K562 (cell line): ENCODE measurements around the gene INPP4B. TPM values are rescaled to one million over a fixed set of nuclear protein-coding genes. Genes with fewer than 3 reads are reported as not detected.

ENCODE experiments used
- ATAC-seq: fragments of 200-7000 bp; cut with Tn5 transposase; 3 replicates; pipeline ENCODE4 v1.9.1; 2020; ENCODE audit warnings: moderate library complexity
- BruUV-seq: library from RNA; stranded (reverse); fragments of 400-500 nt; replicated peaks from 2 replicates; lab custom pipeline; 2021; lab: Mats Ljungman, UMichigan
- CTCF ChIA-PET: fragments of 300-600 bp; formaldehyde crosslinking; extraction: SDS; loops from one replicate; lab custom pipeline; 2021; ENCODE audit warnings: low intra/inter-chr PET ratio; lab: Yijun Ruan, JAX
- POLR2A ChIA-PET: fragments of 300-600, 350-650 bp; sonication (Branson Sonifier 250); formaldehyde crosslinking; extraction: SDS; loops from one replicate; lab custom pipeline; 2021; ENCODE audit warnings: antibody characterized with exemption, inconsistent platforms; lab: Yijun Ruan, JAX
- DNase-seq, 4 experiments: peaks; one replicate each; pipeline versions ENCODE4 v3.0.0 to v3.0.0-alpha.2; 2011 to 2018; ENCODE audit warnings: low spot score in 3 of 4, mixed read lengths in 3 of 4; ENCODE audit errors: extremely low read depth in 1 of 4
- FAIRE-seq: peaks from 2 replicates; lab custom pipeline; 2011; peaks lifted over from hg19 to GRCh38; lab: Jason Lieb, UNC
- H2AFZ ChIP-seq: 2 replicates; pipeline ENCODE4 v1.6.0; 2011; ENCODE audit warnings: low read depth, low read length, control low read depth, inconsistent platforms
- H3K27ac ChIP-seq: fragments of 200-600 bp; 3 replicates; pipeline ENCODE4 v1.8.0; 2011; ENCODE audit warnings: low read depth, mild to moderate bottlenecking, control low read depth, inconsistent platforms, low read length, moderate library complexity, mixed read lengths; ENCODE audit errors: extremely low read depth
- H3K27me3 ChIP-seq, 2 experiments: fragments of 300-600 bp in 1 of 2; 2 replicates in 1 of 2; 3 replicates in 1 of 2; pipeline versions ENCODE4 v1.6.0 to v1.8.0; 2011; ENCODE audit warnings: inconsistent platforms in 2 of 2, low read length in 2 of 2, mild to moderate bottlenecking in 1 of 2, mixed read lengths in 1 of 2, moderate library complexity in 1 of 2; ENCODE audit not compliant: control insufficient read depth in 2 of 2, insufficient read depth in 2 of 2
- H3K36me3 ChIP-seq: fragments of 300-600 bp; 3 replicates; pipeline ENCODE4 v1.8.0; 2011; ENCODE audit warnings: mild to moderate bottlenecking, low read length, inconsistent platforms; ENCODE audit not compliant: control insufficient read depth, insufficient read depth
- H3K4me1 ChIP-seq, 2 experiments: fragments of 200-600 bp in 1 of 2; replicated peaks in 1 of 2; 2 replicates in 1 of 2; 3 replicates in 1 of 2; pipeline versions ENCODE4 v1.5.1 to v1.8.0; 2011; ENCODE audit warnings: inconsistent platforms in 2 of 2, low read length in 2 of 2, mild to moderate bottlenecking in 1 of 2, mixed read lengths in 1 of 2, moderate library complexity in 1 of 2; ENCODE audit not compliant: control insufficient read depth in 2 of 2, insufficient read depth in 2 of 2
- H3K4me2 ChIP-seq: 2 replicates; pipeline ENCODE4 v1.6.1; 2011; ENCODE audit warnings: low read length, control low read depth, inconsistent platforms, mixed read lengths; ENCODE audit not compliant: insufficient read depth
- H3K4me3 ChIP-seq: fragments of 200-600 bp; sonication (generic), shearing (Covaris generic); 2 replicates; pipeline ENCODE4 v1.5.1; 2016; ENCODE audit warnings: control low read depth, inconsistent platforms
- H3K79me2 ChIP-seq: fragments of 200-600 bp; 3 replicates; pipeline ENCODE4 v1.8.0; 2011; ENCODE audit warnings: low read length, inconsistent platforms; ENCODE audit not compliant: control insufficient read depth, insufficient read depth
- H3K9ac ChIP-seq, 2 experiments: 2 replicates each; pipeline versions ENCODE4 v1.6.0 to v1.6.1; 2011; ENCODE audit warnings: low read depth in 2 of 2, low read length in 2 of 2, control low read depth in 1 of 2, inconsistent platforms in 1 of 2, mild to moderate bottlenecking in 1 of 2, mixed read lengths in 1 of 2; ENCODE audit not compliant: insufficient read depth in 1 of 2
- H3K9me1 ChIP-seq: one replicate; pipeline ENCODE4 v1.6.0; 2011; ENCODE audit warnings: inconsistent platforms, mild to moderate bottlenecking, low read length, moderate library complexity; ENCODE audit not compliant: control insufficient read depth, insufficient read depth
- H3K9me3 ChIP-seq: replicated peaks from 2 replicates; pipeline ENCODE4 v1.5.1; 2011; ENCODE audit warnings: low read depth, low read length, inconsistent platforms; ENCODE audit not compliant: control insufficient read depth, insufficient read depth
- H4K20me1 ChIP-seq: replicated peaks from 2 replicates; pipeline ENCODE4 v1.6.1; 2011; ENCODE audit warnings: low read length, inconsistent platforms, mixed read lengths; ENCODE audit not compliant: control insufficient read depth, insufficient read depth
- E2F6 ChIP-seq, 2 experiments: IDR thresholded peaks; 2 replicates each; pipeline ENCODE4 v1.6.1; 2011; ENCODE audit warnings: borderline replicate concordance in 1 of 2, control low read depth in 1 of 2, low read depth in 1 of 2, low read length in 1 of 2, mild to moderate bottlenecking in 1 of 2, mixed read lengths in 1 of 2, moderate library complexity in 1 of 2; ENCODE audit not compliant: insufficient read depth in 1 of 2, insufficient read length in 1 of 2, poor library complexity in 1 of 2, severe bottlenecking in 1 of 2; ENCODE audit errors: extremely low read depth in 1 of 2
- ERF ChIP-seq: fragments of 450-650 bp; formaldehyde crosslinking; IDR thresholded peaks from 2 replicates; pipeline ENCODE4 v1.4.0; 2020; ENCODE audit warnings: mild to moderate bottlenecking, mixed read lengths
- NCOA4 ChIP-seq: fragments of 450-650 bp; IDR thresholded peaks from 2 replicates; pipeline ENCODE4 v1.6.1; 2018; ENCODE audit warnings: mild to moderate bottlenecking; ENCODE audit not compliant: partially characterized antibody
- POLR3A ChIP-seq: IDR thresholded peaks from 2 replicates; pipeline ENCODE4 v1.6.1; 2011; ENCODE audit warnings: borderline replicate concordance, mild to moderate bottlenecking, moderate library complexity; ENCODE audit not compliant: insufficient read length, insufficient read depth; ENCODE audit errors: extremely low read depth
- TARDBP ChIP-seq: fragments of 450-650 bp; IDR thresholded peaks from 2 replicates; pipeline ENCODE4 v1.6.1; 2016
- WGBS: fragments of 100-300 bp; shearing (Covaris generic); methylation state at CpG from one replicate; pipeline ENCODE4 v1.1.6; 2016; ENCODE audit warnings: low coverage, mixed read lengths; ENCODE audit not compliant: insufficient coverage; ENCODE audit errors: missing lambda C conversion rate; 5-methylcytosine and 5-hydroxymethylcytosine counted together
- in situ Hi-C: fragments of 300-500 bp; cut with MboI; formaldehyde crosslinking; loops from 4 replicates; pipeline ENCODE4 v1.15.0; 2018; ENCODE audit warnings: inconsistent platforms, mixed read lengths
- intact Hi-C: fragments of 100-400 bp; cut with micrococcal nuclease; formaldehyde crosslinking; loops from 2 replicates; pipeline ENCODE4 v1.14.2; 2022
- polyA plus RNA-seq, 8 experiments: library from polyadenylated mRNA; depleted of rRNA in 4 of 8; stranded (reverse) in 5 of 8; unstranded in 3 of 8; fragments of >200 nt; fragmentation: Nextera tagmentation in 2 of 8; fragmentation: Illumina TruSeq in 1 of 8; extraction: Ambion mirVana in 2 of 8; extraction: Trizol in 1 of 8; gene quantifications; 2 replicates each; pipeline versions ENCODE4 v1.2.1 to v1.2.3, GENCODE V29; 2011 to 2014; ENCODE audit warnings: inconsistent platforms in 1 of 8, missing spikeins in 1 of 8
- total RNA-seq, 7 experiments: library from RNA; depleted of rRNA in 6 of 7; stranded (reverse); fragments of >200 nt in 6 of 7; fragmentation: Illumina TruSeq in 2 of 7; extraction: Trizol in 2 of 7; gene quantifications; 2 replicates each; pipeline versions ENCODE4 v1.2.1 to v1.2.3, GENCODE V29; 2011 to 2021; ENCODE audit warnings: low replicate concordance in 1 of 7

The INPP4B gene
- total and polyA plus RNA-seq, 9 of the 15 experiments (the other 6 are each of a cell fraction or from before 2014, with no cell fraction given): 0.04 to 0.11 TPM; not detected in 7

GRCh38 chr4:142104041-142104440 lies 742.1 kb downstream of the INPP4B start:
- no peaks in the 10 kb centered on the region for H3K36me3 ChIP-seq
- no peaks in the 10 kb centered on the region for H3K27me3 ChIP-seq
- POLR2A ChIA-PET: no interaction called here
- H3K27ac ChIP-seq: no peak overlapping the region
- no peaks in the 10 kb centered on the region for H4K20me1 ChIP-seq
- BruUV-seq: no TSS peak
- H3K9me3 ChIP-seq: no peaks in the 10 kb centered on the region
- in situ Hi-C loops (no loop called here), intact Hi-C loops (no loop called here)
- 2% methylated on average over 4 of the region's 4 CpGs for WGBS
- H3K4me3 ChIP-seq: no peak overlapping the region
- FAIRE-seq (no peak), ATAC-seq (no peak), DNase-seq (no peak)
- H3K9me1 ChIP-seq: no peaks in the 10 kb centered on the region
- H3K4me1 ChIP-seq: no peaks in the 10 kb centered on the region
- H3K79me2 ChIP-seq: no peaks in the 10 kb centered on the region
- H3K9ac ChIP-seq: no peak overlapping the region
- H2AFZ ChIP-seq: no peak overlapping the region
- H3K4me2 ChIP-seq: no peak overlapping the region
- CTCF ChIA-PET: no interaction called here
- no peak for TF ChIP-seq E2F6 (IDR thresholded peaks at IDR 0.05; ENCODE audit: borderline replicate concordance in 1 of 2, extremely low read depth in 1 of 2, insufficient read depth in 1 of 2, insufficient read length in 1 of 2, low read depth in 1 of 2, low read length in 1 of 2, poor library complexity in 1 of 2, severe bottlenecking in 1 of 2)
- TF ChIP-seq ERF (CRISPR knock-in tag): no peak
- TF ChIP-seq NCOA4: no peak
- TF ChIP-seq POLR3A: no peak
- TF ChIP-seq TARDBP: no peak
